COLO668 (cell line): ENCODE data around the gene EEA1.
"Not testable (repeated sequence)": the region's sequence is repeated elsewhere in the genome, so short reads cannot be mapped to it uniquely, and the experiment has no call there.

Experiments
- DNase-seq: peaks from one replicate; lab custom pipeline; 2025; ENCODE audit not compliant: unreplicated experiment; lab: John Stamatoyannopoulos, UW

EEA1 gene

DNA sequence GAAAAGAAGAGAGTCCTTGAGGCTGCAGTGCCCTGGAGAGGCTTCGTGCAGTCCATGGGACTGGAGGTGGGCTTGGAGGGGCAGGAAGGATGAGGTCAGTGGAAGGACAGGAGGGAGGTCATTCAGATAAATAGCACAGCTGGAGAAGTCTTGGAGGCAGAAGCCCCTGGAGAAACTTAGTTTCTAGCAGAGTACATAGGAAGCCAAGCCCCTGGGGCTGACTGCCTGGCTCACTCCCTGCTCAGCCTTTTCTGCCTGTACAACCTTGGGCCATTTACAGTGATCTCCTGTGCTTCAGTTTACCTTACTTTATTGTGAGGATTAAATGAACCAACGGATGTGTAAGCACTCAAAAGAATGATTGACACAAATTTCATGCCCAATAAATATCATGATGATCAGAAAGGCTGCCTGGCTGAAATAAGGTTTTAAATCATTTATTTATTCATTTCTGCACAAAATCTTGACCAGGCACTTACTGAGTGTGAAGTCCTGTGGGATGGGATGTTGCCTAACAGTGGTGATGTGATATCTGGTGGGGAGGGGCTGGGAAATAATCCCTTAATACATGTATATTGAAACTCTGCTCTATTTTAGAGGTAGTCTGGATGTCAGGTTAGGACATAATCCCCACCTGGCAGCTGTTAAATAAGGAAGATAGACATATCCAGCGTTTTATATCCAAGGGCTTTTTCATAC lies 172.0 kb downstream of the EEA1 start:
- no peak for DNase-seq

DNA sequence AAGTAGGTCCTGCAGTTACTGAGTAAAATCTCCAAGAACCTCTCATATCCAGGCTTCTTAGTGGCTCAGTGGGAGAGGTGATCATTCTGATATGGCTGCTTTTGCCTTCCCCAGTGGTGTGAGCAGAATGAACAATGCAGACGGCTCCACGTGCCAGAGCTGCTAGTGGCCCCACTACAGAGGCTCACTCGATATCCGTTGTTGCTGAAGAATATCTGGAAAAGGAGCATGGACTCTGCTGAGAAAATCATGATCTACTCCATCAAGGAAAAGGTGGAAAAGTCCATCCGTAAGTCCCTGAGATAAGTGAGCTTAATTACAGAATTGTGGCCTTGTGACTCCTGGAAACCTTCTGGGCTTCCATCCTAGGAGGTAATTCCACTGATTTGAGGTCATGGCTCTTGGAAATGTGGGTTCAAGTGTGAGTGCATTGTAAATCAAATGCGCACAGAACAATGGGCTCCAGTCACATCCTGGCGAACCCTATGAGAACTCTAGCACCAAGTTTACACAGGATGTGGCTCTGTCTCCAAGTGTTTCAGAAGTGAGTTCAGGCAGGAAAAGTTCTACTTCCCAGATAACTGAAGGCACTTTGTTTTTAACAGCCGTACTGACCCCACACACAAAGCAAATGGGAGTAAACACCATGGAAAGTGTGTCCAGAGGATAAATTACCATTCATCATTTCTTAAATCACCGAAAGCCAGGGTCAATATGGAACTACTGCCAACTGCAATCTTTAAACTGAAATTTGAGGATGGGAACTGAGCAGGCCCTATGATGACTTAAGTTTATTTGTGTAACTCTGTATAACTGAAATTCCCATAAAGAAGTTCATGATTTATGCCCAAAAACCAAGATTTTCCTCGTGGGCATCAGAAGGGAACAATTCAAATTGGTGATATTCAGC lies 174.9 kb downstream of the EEA1 start:
- no peak for DNase-seq

DNA sequence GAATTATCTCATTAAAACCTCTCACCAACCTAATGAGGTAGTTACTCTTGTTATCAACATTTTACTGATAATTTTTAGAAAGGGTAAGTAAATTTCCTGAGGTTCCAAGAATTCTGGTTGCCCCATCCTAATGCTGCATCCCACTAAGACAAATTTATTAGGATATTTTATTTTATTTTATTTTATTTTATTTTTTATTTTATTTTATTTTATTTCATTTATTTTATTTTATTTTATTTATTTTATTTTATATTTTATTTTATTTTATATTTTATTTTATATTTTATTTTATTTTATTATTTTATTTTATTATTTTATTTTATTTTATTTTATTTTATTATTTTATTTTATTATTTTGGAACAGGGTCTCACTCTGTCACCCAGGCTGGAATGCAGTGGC lies 179.4 kb downstream of the EEA1 start:
- not testable (repeated sequence) for DNase-seq

DNA sequence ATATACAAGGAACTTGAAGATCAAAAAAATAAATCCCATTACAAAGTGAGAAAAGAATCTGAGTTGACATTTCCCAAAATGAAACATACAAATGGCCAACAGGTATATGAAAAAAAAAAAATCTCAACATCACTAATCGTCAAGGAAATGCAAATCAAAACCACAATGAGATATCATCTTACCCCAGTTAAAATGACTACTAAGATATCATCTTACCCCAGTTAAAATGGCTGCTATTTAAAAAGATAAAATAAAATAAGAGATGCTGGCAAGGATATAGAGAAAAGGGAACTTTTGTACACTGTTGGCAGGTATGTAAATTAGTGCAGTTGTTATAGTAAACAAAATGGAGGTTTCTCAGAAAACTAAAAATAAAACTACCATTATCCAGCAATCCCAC lies 181.9 kb downstream of the EEA1 start:
- no peak for DNase-seq

DNA sequence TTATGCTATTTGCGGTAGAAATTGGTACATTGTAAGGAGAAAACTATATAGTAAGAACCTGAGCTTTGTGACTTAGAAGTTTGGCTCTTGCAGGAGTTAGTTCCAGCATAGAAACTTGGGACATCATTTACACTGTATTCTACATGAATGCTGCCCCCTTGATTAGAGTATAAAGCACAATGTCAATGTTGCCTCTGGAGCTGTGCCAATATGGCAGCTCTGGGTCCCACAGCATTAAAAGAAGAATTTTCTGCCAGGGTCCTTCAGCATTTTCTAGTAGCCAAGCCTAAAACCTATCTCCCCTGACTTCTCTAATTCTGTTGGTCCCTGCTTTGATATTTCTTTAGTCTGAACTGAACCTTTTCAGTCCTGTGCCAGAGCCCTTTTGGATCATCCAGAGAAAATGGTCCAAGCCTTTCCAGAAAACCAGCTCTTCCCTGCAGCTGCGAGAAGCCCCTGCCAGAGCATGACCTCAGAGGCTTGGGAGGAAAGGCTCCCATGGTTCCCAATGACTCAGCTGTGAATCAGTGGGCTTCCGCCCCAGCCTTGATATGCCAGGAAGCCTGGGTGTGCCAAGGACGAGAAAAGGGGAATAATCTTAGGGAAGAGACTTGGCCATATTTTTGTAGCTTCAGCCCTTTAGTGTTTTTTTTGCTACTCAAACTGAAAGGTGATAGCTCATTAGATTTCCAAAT lies 183.1 kb downstream of the EEA1 start:
- DNase-seq: no peak

DNA sequence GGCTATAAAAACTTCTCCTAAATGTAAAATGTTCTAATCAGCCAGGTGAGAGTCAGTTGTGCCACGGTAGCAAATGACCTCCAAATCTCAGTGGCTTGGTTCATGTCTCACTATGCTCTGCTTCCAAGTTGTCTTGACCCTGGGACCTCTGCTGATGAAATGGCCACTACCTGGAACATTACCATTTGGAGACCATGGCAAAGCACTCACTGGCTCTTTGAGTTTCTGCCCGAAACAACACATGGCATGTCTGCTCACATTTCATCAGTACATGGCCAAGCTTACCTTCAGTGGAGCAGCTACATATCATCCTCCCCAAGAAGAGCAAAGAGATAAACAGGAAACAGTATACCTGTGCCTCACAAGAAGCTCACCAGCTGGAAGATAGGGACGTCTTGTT lies 186.1 kb downstream of the EEA1 start:
- DNase-seq: no peak

DNA sequence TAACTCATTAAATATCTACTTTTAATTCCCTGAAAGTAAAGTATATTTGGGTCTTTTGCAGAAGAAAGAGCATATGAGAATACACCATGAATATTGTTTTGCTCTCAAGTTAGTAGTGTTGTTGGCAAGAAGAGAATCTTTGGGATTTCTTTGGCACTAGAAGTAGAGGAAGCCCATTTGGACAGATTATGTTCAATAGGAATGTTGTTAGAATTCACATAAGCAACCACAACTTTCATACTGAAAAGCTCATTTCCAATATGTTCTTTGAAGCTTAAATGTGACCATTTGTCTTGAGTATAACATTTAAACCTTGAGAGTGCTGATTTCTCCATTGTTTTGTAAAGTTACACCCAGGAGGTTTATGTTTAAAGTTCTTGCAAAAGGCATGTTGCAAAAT lies 188.7 kb downstream of the EEA1 start:
- DNase-seq: no peak

DNA sequence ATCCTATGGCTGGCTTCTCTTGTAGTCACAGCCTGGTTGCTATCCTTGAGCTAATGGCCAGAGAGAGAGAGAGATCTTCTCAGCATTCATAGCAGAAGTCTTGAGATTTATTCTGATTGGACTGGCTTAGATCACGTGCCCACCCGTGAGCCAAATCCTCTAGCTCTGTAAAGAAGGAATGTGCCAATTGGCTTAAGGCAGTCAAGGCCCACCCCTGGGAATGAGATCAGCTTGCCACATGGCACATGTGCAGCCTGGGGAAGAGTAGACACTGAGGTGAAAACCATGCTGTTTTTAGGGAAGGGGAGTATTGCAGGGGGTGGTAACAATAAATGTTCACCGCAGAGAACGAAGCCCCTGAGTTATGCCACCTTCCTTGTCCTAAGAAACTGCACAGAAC lies 190.0 kb downstream of the EEA1 start:
- DNase-seq: no peak

DNA sequence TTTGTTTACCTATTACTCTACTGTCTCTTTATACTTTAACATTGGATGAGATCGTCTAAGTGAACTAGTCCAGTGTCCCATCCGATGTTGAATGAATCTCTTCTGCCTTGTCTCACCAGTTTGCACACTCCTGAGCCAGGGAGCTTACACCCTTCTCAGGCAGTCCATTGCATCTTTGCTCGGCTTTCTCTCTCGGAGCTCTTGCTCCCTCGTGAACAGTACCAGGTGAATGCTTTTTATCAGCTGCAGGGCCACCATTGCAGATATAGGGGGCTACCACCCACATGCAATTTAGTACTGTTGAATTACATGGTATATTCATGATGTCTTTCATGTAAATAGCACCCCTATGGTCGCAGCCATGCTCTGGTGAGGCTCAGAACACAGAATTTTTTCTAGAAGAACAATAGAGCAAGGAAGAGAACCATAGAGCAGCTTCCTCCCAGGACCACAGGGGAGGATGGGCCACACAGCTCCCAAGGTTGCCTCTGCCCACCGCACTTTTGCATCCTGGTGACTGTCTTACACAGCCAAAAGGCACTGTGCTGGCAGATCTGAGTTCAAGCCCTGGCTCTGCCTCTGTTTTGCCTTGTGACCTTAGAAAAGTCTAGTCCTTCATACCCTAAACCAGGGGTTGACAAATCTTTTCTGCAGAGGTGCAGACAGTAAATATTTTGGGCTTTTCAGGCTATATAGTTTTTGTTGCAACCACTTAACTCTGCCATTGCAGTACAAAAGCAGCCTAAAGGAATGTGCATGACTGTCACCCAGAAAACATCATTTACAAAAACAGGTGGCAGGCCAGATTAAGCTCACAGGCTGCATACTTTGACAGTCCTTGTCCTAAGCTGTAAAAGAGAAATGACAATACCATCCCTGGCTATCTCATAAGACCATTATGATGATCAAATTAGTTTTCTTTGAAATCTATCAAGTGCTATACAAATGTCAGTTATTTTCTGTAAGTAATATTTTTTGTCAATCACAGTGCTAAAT lies 190.9 kb downstream of the EEA1 start:
- DNase-seq: no peak

DNA sequence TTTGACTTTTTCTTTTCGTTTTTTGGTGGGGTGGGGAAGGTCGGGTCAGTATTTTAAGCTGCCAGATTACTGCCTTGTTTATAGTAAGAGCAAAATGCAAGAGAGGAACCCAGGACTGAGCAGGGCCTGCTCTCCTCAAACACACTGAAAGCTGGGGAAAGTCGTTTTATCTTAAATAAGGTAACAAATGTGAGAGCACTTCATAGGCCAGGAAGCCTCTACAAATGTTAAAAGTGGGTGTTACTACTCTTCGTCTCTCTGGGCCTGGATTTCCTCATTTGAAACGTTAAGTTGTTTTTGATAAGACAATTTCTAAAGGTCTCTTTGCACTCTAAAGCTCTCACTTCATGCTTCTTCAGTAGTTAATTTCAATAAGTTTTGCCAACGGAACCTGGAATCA lies 192.5 kb downstream of the EEA1 start:
- DNase-seq: no peak

DNA sequence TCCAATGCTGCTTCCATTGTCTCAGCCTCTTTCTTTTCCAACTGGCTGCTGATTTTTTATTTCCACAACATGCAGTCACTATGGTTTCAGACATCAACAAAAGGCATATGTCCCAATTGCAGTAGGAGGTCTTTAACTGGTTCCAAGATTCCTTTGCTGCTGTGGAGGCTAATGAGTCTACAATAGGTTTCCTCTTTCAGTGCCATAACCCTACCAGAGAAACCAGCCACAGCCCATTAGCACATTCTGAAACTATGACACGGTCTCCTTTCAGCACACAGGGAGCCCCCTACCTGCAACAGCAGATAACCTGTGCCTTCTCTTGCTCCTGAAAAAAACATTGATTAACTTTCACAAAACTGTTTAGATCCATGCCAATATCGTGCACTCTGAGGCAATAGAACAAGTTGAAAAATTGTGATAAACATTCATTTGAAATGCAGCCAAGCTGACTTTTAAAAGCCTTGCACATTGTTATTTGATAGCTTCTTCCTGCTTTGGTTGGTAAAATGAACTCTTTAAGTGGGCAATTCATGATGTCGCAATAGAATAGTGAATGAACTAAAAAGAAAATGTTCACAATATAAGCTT lies 193.9 kb downstream of the EEA1 start:
- DNase-seq: peak; percentile 40

DNA sequence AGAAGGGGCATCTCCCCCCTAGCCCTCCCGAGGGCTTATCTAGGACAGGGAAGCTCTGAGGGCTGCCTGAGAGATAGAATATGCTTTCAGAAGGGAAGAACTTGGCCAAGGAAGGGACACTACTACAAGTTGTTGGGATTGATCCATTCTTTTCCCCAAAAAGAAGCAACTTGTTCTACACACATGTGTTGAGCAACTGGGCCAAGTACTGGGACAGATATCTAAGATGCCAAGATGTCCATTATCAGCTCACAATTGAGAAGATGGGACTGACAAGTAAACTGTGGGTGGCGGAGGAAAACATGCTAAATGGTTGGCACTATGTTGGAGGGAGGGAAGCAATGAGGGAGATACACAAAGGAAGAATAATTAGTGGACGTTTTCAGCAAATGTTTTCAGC lies 195.4 kb downstream of the EEA1 start:
- DNase-seq: no peak

DNA sequence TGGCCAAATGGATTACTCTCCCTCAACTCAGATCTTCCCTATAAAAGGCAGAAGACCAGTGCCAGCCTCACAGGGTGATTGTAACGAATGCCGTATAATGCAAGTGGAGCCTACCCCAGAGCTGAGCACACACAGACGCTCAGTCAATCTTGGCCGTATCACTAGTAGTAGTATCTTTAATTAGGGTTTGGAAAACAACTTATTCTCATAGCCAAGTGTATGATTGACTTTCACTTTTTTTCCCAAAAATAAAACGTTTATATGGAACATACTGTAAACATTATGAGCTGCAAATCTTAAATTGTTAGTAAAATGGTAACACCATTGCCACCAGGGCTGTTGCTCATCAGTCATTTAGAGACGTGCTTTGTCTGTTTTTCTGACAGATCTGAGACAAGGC lies 195.9 kb downstream of the EEA1 start:
- no peak for DNase-seq

DNA sequence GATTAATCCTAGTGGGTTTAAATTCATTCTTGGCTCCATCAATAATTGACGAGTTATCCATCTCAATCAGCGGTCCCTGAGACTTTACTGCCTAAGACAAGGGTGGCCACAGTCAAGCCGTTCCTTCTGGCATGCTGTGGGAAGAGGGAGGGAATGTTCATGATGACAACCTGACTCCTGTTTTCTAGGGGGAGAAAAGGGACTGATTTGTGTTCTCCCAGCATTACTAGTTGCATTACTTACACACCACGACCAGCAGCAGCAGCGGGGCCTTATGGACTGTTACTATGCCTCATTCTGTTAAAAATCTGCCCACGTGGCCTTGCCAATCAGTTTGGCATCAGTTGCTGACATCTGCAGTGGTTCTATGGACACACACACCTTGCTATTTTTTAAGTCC lies 196.4 kb downstream of the EEA1 start:
- no peak for DNase-seq

DNA sequence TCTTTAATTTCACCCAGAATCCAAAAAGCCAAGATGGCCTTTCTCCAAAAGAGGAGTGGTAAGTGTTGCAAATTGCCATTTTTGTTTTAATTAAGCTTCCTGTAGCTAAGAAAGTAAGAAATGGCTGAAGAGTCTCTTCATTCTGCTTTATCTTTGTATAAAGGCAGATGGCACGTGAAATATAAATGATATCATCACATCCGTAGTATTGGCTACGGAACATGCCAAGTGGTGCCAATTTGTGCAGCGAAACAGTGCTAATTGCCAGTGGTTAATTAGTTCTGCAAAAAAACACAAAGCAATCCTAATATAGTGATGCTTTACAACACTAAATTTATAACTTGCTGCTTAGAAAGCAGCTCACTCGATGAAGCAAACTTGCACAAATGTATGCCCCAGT lies 196.9 kb downstream of the EEA1 start:
- no peak for DNase-seq

DNA sequence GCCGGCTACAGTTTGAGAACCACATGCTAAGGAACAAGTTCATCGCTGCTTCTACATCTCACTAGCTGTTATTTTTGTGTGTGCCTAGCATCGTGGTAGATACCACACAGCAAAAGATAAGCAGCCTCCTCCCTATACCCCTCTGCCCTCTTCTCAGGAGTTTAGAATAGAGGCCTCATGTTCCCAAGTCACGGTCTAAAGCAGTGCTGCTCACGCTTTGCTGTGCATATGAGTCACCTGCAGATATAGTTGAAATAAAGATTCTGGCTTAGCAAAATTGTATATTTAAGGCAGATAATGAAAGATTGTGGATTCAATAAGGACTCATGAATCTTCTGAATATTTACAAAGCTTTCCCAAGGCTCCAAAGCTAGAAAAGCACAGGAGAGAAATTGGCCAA lies 198.3 kb downstream of the EEA1 start:
- no peak for DNase-seq

DNA sequence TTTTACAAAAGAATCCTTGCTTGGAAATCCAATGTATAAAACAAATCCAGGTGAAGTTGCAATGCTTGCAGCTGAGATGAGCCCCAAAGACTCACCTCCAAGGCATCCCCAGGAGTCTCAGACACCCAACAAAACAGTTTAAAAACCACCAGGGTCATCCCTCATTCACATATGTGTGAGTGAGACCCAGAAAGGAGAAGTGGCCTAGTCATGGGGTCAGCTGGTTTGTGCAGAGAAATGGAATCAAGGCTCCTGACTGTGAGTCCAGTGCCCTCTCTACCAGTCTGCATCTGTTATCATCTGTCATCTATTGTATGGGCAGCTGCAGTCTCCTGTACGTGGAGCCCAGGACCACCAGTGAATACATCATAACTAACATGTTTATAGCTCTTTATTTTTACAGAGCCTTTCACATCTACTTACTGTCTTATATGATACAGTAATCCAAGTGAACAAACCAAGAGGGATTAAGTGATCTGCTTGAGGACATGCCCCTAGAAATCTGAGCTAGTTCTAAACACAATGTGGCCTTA lies 199.3 kb downstream of the EEA1 start:
- no peak for DNase-seq

DNA sequence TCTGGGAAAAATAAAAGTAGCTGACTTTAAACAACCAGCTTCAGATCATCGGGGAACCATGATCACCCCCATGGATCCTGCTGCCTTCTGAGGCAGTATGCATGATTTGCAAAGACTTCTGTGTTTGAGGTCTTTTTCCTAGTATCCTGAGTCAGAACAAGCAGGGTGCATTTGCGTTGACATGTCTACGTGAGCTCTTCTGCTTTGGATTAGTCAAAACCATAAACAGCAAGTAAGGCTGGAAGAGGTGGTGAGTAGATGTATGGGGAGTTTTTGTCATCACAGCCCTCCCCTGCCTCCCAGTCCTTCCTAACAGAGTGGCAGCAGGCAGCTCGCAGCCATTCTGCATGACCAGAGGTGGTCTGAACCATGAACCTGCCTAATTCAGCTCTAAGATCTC lies 202.2 kb downstream of the EEA1 start:
- DNase-seq: no peak

DNA sequence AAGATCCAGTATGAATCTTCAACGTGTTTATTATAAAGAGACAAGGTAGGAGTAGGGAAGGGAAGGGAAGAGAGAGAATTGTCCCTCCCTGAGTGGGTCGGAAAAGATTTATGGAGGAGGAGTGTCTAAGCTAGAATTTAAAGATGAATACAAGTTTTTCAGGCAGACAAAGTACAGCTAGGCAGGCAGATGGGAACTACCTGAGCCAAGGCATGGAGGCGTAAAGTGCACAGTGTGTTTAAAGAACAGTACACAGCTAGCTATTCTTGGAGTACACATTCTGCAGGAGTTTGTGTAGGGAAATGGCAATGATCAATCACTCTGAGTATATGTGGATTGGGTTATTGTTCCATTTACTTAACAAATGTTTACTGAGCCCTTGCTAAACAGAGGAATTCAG lies 206.2 kb downstream of the EEA1 start:
- DNase-seq: no peak

DNA sequence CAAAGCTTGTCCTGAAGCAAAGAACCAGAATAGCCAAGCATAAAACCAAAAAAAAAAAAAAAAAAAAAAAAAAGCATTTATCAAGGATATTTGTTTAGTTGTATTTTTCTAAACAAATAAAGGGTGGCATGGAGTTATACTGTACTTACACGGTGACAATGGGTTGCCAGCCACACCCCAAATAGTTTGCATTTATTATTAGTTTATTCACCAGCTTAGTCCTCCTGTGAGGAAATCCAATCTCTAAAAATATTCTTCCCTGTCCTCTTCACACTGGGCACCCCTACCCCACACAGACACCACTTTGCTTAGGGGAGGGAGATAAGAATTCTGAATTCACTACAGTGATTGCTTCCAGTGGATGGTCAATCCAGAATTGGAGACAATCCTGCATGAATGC lies 207.4 kb downstream of the EEA1 start:
- no peak for DNase-seq
